Mucosa of rectum (tissue), 2 donors: ENCODE data around the gene PODXL2.

Experiments used
- H3K27ac ChIP-seq, 2 donors: one replicate each; pipeline ENCODE4 v1.7.0; 2013; ENCODE audit warnings: inconsistent platforms in 2 of 2, low read depth in 2 of 2, low read length in 2 of 2
- H3K27me3 ChIP-seq, 2 donors: one replicate each; pipeline ENCODE4 v1.7.0; 2013; ENCODE audit warnings: low read length in 2 of 2; ENCODE audit not compliant: control insufficient read depth in 2 of 2, insufficient read depth in 2 of 2
- H3K36me3 ChIP-seq, 2 donors: one replicate each; pipeline ENCODE4 v1.7.0; 2013; ENCODE audit warnings: low read length in 2 of 2; ENCODE audit not compliant: control insufficient read depth in 2 of 2, insufficient read depth in 2 of 2
- H3K4me1 ChIP-seq, 2 donors: one replicate each; pipeline ENCODE4 v1.7.0; 2013; ENCODE audit warnings: low read length in 2 of 2, mild to moderate bottlenecking in 1 of 2; ENCODE audit not compliant: control insufficient read depth in 2 of 2, insufficient read depth in 2 of 2
- H3K4me3 ChIP-seq, 2 donors: one replicate each; pipeline ENCODE4 v1.7.0; 2013; ENCODE audit warnings: low read length in 2 of 2
- H3K9ac ChIP-seq, 2 donors: one replicate each; pipeline ENCODE4 v1.7.0; 2013; ENCODE audit warnings: low read length in 2 of 2, low read depth in 1 of 2, mild to moderate bottlenecking in 1 of 2
- H3K9me3 ChIP-seq, 2 donors: one replicate each; pipeline ENCODE4 v1.7.0; 2013; ENCODE audit warnings: low read length in 2 of 2; ENCODE audit not compliant: control insufficient read depth in 2 of 2
- donor health status: healthy.
- donor health status: Normal muscosa, but diverticular disease.

Gene PODXL2

GRCh38 chr3:127606086-127606805 lies 22.7 kb upstream of the PODXL2 start:
- H3K4me3 ChIP-seq: no peak overlapping the region
- H3K27ac ChIP-seq: no peak overlapping the region
- no peaks in the 10 kb centered on the region for H3K9me3 ChIP-seq
- peaks cover 14 to 35% of the 10 kb centered on the region in 2 donors for H3K36me3 ChIP-seq
- H3K9ac ChIP-seq: no peak overlapping the region
- H3K4me1 ChIP-seq: no peaks in the 10 kb centered on the region
- H3K27me3 ChIP-seq: no peaks in the 10 kb centered on the region

DNA sequence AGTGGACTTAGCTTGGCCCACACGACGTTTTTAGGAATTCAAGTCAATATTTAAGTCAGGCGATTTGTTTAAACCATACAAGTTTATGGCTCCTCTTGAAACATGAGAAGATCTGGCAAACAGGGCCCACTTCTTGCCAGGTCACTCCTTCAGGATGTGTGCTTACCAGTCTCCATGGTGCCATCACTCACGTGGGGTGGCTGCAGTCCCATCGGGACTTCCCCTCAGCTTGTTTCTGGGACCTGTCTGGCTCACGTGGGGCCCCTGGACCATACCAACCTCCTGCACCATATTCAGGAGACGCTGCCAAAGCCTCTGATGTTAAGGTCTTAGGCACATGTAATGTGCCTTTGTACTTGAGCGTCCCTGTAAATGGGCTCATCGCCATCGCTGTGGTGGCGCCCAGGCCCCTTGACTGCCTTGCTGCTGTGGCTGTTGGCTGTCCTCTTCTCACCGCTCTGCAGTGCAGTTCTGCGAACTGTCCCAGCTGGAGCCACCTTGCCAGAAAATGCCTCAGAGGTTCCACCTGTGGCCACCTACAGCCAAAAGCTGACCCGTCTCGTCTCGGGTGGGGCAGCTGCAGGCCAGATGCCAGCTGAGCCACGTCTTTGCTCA lies 21.9 kb upstream of the PODXL2 start:
- Histone ChIP-seq H3K4me3 (no peak overlapping the region), H3K27ac (no peak overlapping the region), H3K9ac (no peak overlapping the region), H3K36me3 (peaks cover 14 to 35% of the 10 kb centered on the region in 2 donors), H3K4me1 (no peaks in the 10 kb centered on the region), H3K9me3 (no peaks in the 10 kb centered on the region), H3K27me3 (no peaks in the 10 kb centered on the region)

- Histone ChIP-seq H3K9me3 (no peaks in the 10 kb centered on the region), H3K4me1 (no peaks in the 10 kb centered on the region), H3K4me3 (no peak overlapping the region), H3K27ac (no peak overlapping the region), H3K9ac (no peak overlapping the region), H3K36me3 (peaks cover 14 to 35% of the 10 kb centered on the region in 2 donors), H3K27me3 (no peaks in the 10 kb centered on the region)
Measured at GRCh38 chr3:127607675-127608361, 21.2 kb upstream of the PODXL2 start.

GRCh38 chr3:127608362-127608718 lies 20.6 kb upstream of the PODXL2 start:
- Histone ChIP-seq H3K36me3 (peaks cover 14 to 35% of the 10 kb centered on the region in 2 donors), H3K9ac (no peak overlapping the region), H3K27me3 (no peaks in the 10 kb centered on the region), H3K4me1 (no peaks in the 10 kb centered on the region), H3K27ac (no peak overlapping the region), H3K4me3 (no peak overlapping the region), H3K9me3 (no peaks in the 10 kb centered on the region)

DNA sequence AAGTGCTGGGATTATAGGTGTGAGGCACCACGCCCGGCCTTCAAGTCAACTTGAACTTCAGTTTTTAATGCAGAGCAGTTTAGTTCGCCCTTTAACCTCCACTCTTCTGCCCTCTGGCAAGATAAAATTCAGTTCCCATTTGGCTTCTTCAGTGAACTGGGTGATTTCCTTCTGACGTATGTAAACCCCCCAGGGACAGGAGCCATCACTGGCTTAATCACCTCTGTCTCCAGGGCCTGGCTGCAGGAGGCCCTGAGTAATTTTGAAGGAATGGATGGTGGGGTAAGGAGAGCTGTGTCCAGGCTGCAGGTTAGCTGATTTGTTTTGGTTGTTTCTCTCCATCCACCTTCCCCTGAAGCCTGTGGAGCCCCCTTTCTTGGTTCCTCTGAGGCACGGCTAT lies 18.9 kb upstream of the PODXL2 start:
- H3K27ac ChIP-seq: no peak overlapping the region
- no peak overlapping the region for H3K4me3 ChIP-seq
- H3K4me1 ChIP-seq: no peaks in the 10 kb centered on the region
- H3K36me3 ChIP-seq: peaks cover 12 to 35% of the 10 kb centered on the region in 2 donors
- H3K9ac ChIP-seq: no peak overlapping the region
- H3K9me3 ChIP-seq: no peaks in the 10 kb centered on the region
- no peaks in the 10 kb centered on the region for H3K27me3 ChIP-seq

DNA sequence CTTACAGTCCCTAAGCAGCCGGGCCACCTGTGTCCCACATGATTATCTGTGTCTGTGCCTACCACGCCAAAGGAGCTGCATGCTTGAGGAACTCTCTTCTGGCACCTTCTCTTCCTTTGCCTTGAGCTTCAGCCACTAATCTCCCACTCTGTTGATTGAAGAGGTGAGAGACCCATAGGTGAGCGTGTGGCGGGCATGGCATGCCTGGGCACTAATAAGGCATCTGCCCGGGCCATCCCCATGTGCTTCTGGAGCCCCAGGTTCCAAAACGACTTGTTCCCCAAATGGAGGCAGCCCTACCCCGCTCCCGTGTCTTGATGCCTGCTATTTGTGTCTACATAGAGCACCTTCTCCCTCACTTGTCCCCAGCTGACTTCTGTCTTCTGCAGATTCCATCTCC lies 17.7 kb upstream of the PODXL2 start:
- Histone ChIP-seq H3K4me3 (no peak overlapping the region), H3K4me1 (no peaks in the 10 kb centered on the region), H3K9ac (no peak overlapping the region), H3K27ac (no peak overlapping the region), H3K9me3 (no peaks in the 10 kb centered on the region), H3K27me3 (no peaks in the 10 kb centered on the region), H3K36me3 (peaks cover 8 to 30% of the 10 kb centered on the region in 2 donors)

GRCh38 chr3:127612966-127613365 lies 16.0 kb upstream of the PODXL2 start:
- no peaks in the 10 kb centered on the region for H3K4me1 ChIP-seq
- H3K27me3 ChIP-seq: no peaks in the 10 kb centered on the region
- no peak overlapping the region for H3K9ac ChIP-seq
- no peak overlapping the region for H3K27ac ChIP-seq
- no peak overlapping the region for H3K4me3 ChIP-seq
- no peaks in the 10 kb centered on the region for H3K9me3 ChIP-seq
- H3K36me3 ChIP-seq: peaks cover 8 to 26% of the 10 kb centered on the region in 2 donors

- H3K27me3 ChIP-seq: no peaks in the 10 kb centered on the region
- no peaks in the 10 kb centered on the region for H3K9me3 ChIP-seq
- H3K27ac ChIP-seq: no peak overlapping the region
- no peaks in the 10 kb centered on the region for H3K4me1 ChIP-seq
- H3K9ac ChIP-seq: no peak overlapping the region
- no peak overlapping the region for H3K4me3 ChIP-seq
- H3K36me3 ChIP-seq: peaks cover 5 to 22% of the 10 kb centered on the region in 2 donors
Measured at GRCh38 chr3:127613406-127613805, 15.6 kb upstream of the PODXL2 start.

- Histone ChIP-seq H3K4me3 (no peak overlapping the region), H3K36me3 (peaks cover 5 to 22% of the 10 kb centered on the region in 2 donors), H3K27me3 (no peaks in the 10 kb centered on the region)
Measured at GRCh38 chr3:127614928-127615589, 13.9 kb upstream of the PODXL2 start.

More at GRCh38 chr3:127614928-127615589, 13.9 kb upstream of the PODXL2 start:
- Histone ChIP-seq H3K4me1 (no peaks in the 10 kb centered on the region), H3K9me3 (no peaks in the 10 kb centered on the region), H3K9ac (no peak overlapping the region), H3K27ac (no peak overlapping the region)
